Stimulated activated CD4-positive, alpha-beta T cell treated with anti-CD3 and anti-CD28 coated beads, Interleukin-15, amount 100 ng/mL, for 24 hours (primary cell): Measurements from ENCODE around the gene MKI67.

Experiments used
- DNase-seq: peaks from one replicate; pipeline ENCODE4 v3.0.0-alpha.2; 2020

MKI67 gene

GRCh38 chr10:128081222-128081621, 45.0 kb downstream of the MKI67 start:
- DNase-seq = no peak

GRCh38 chr10:128080641-128081040, 45.6 kb downstream of the MKI67 start:
- no peak for DNase-seq

- no peak for DNase-seq
Observed at GRCh38 chr10:128080231-128080630, 46.0 kb downstream of the MKI67 start.

- peak; percentile 59 for DNase-seq
Observed at GRCh38 chr10:128078136-128078969, 47.9 kb downstream of the MKI67 start.

- no peak for DNase-seq
Observed at GRCh38 chr10:128077155-128077875, 48.9 kb downstream of the MKI67 start.

- no peak for DNase-seq
Observed at GRCh38 chr10:128074589-128074988, 51.6 kb downstream of the MKI67 start.

- DNase-seq = no peak
Observed at GRCh38 chr10:128073890-128074289, 52.3 kb downstream of the MKI67 start.

- no peak for DNase-seq
Observed at GRCh38 chr10:128072941-128073645, 53.1 kb downstream of the MKI67 start.

- DNase-seq = no peak
Observed at GRCh38 chr10:128072046-128072445, 54.2 kb downstream of the MKI67 start.

- DNase-seq = no peak
Observed at GRCh38 chr10:128071417-128071782, 54.8 kb downstream of the MKI67 start.

GRCh38 chr10:128070721-128071416, 55.4 kb downstream of the MKI67 start:
- DNase-seq = no peak

GRCh38 chr10:128070161-128070560, 56.1 kb downstream of the MKI67 start:
- DNase-seq = no peak

GRCh38 chr10:128069351-128070051, 56.7 kb downstream of the MKI67 start:
- peak; percentile 87 for DNase-seq

GRCh38 chr10:128068398-128069285, 57.6 kb downstream of the MKI67 start:
- no peak for DNase-seq

GRCh38 chr10:128067691-128068397, 58.4 kb downstream of the MKI67 start:
- DNase-seq = no peak

GRCh38 chr10:128066870-128067382, 59.3 kb downstream of the MKI67 start:
- DNase-seq = no peak

- no peak for DNase-seq
Observed at GRCh38 chr10:128065881-128066534, 60.2 kb downstream of the MKI67 start.

GRCh38 chr10:128064970-128065580, 61.1 kb downstream of the MKI67 start:
- no peak for DNase-seq
